T-helper 2 cell treated with Interferon-gamma antibody and Interleukin-4, amounts not matched to agents 5 μg/mL and 100 μg/mL, for 36 hours (primary cell): ENCODE data around the gene AOX1.
"Not testable (repeated sequence)": the region's sequence is repeated elsewhere in the genome, so short reads cannot be mapped to it uniquely, and the experiment has no call there.

Experiments
- DNase-seq: peaks from one replicate; pipeline ENCODE4 v3.0.0; 2021; ENCODE audit warnings: low spot score
- H3K27ac Mint-ChIP-seq: one replicate; pipeline ENCODE4 v1.8.0; 2021; ENCODE audit warnings: mild to moderate bottlenecking, mixed read lengths
- H3K27me3 Mint-ChIP-seq: one replicate; pipeline ENCODE4 v1.8.0; 2021; ENCODE audit warnings: low read depth, mixed read lengths
- H3K36me3 Mint-ChIP-seq: one replicate; pipeline ENCODE4 v1.8.0; 2021; ENCODE audit warnings: low read depth, mixed read lengths
- H3K4me1 Mint-ChIP-seq: one replicate; pipeline ENCODE4 v1.8.0; 2021; ENCODE audit warnings: low read depth, mixed read lengths
- H3K4me3 Mint-ChIP-seq: one replicate; pipeline ENCODE4 v1.8.0; 2022; ENCODE audit warnings: mild to moderate bottlenecking, moderate library complexity, mixed read lengths
- H3K9me3 Mint-ChIP-seq: one replicate; pipeline ENCODE4 v1.8.0; 2021; ENCODE audit warnings: mixed read lengths

The AOX1 gene

GRCh38 chr2:200625958-200626363 lies 40.1 kb downstream of the AOX1 start:
- Mint-ChIP-seq H3K4me3 (no peak overlapping the region), H3K9me3 (no peaks in the 10 kb centered on the region), H3K27ac (no peak overlapping the region), H3K36me3 (no peaks in the 10 kb centered on the region), H3K27me3 (peaks cover 12% of the 10 kb centered on the region), H3K4me1 (no peaks in the 10 kb centered on the region)
- no peak for DNase-seq

DNA sequence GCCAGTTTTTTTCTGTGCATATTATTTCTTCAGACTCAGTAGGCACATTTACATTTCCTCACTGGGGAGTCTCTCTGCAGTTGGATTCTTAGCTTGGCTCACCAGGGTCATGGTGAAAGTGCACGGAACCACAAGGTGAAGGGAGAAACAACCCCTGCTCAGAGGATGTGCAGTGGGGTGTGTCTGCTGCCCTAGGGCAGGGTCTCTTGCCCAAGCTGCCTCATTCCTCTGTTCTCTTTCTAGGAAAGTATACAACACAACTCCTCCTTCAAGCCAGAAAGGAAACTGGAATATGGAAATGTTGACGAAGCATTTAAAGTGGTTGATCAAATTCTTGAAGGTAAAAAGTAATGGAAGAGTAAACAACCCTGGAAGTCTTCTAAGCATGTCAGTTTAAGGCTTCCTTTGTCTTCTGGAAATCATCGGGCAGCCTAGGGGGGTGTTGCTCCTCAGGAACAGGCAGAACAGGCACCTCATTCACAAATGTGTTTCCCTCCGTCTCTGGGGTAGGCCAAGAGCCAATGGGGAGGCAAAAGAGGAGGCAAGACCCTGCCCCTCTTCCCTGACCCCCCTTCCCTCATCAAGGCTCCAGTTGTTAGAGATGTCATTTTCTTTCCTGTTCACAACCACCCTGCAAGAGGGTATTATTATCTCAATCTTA lies 41.4 kb downstream of the AOX1 start:
- Mint-ChIP-seq H3K4me1 (no peaks in the 10 kb centered on the region), H3K27ac (no peak overlapping the region), H3K9me3 (no peaks in the 10 kb centered on the region), H3K4me3 (no peak overlapping the region), H3K27me3 (peaks cover 16% of the 10 kb centered on the region), H3K36me3 (no peaks in the 10 kb centered on the region)
- no peak for DNase-seq

GRCh38 chr2:200628461-200628860 lies 42.6 kb downstream of the AOX1 start:
- peaks cover 22% of the 10 kb centered on the region for H3K27me3 Mint-ChIP-seq
- H3K4me3 Mint-ChIP-seq, H3K4me1 Mint-ChIP-seq, DNase-seq, H3K36me3 Mint-ChIP-seq, H3K9me3 Mint-ChIP-seq, H3K27ac Mint-ChIP-seq: not testable (repeated sequence)

DNA sequence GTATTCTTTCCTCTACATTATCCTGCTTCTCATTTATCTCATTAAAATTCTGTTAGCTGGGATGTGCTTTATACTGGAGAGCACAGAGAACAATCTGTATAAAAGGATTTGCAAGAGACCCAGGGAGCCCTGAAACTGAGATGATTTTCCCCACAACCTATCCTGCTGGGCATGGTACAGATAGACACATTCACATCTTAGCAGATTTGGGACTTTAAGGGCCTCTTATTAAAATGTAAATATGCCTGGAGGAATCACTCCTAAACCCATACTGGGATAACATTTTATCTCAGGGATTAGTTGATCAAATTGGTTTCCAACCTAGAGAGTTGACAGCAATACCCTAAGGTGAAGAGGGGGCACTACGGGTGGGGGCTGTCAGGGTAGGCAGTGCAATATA lies 45.5 kb downstream of the AOX1 start:
- H3K36me3 Mint-ChIP-seq, result no peaks in the 10 kb centered on the region
- H3K27ac Mint-ChIP-seq, result no peak overlapping the region
- H3K27me3 Mint-ChIP-seq, result peaks cover 36% of the 10 kb centered on the region
- no peak overlapping the region for H3K4me3 Mint-ChIP-seq
- no peak for DNase-seq
- no peaks in the 10 kb centered on the region for H3K9me3 Mint-ChIP-seq
- no peaks in the 10 kb centered on the region for H3K4me1 Mint-ChIP-seq

GRCh38 chr2:200634231-200634964 lies 48.6 kb downstream of the AOX1 start:
- H3K4me1 Mint-ChIP-seq, result no peaks in the 10 kb centered on the region
- no peak overlapping the region for H3K27ac Mint-ChIP-seq
- H3K9me3 Mint-ChIP-seq, result no peaks in the 10 kb centered on the region
- H3K4me3 Mint-ChIP-seq, result no peak overlapping the region
- no peaks in the 10 kb centered on the region for H3K36me3 Mint-ChIP-seq
- DNase-seq, result no peak
- peaks cover 31% of the 10 kb centered on the region for H3K27me3 Mint-ChIP-seq

GRCh38 chr2:200635251-200635650 lies 49.4 kb downstream of the AOX1 start:
- H3K36me3 Mint-ChIP-seq, result no peaks in the 10 kb centered on the region
- no peaks in the 10 kb centered on the region for H3K9me3 Mint-ChIP-seq
- H3K4me3 Mint-ChIP-seq, result no peak overlapping the region
- no peaks in the 10 kb centered on the region for H3K4me1 Mint-ChIP-seq
- peaks cover 29% of the 10 kb centered on the region for H3K27me3 Mint-ChIP-seq
- no peak for DNase-seq
- no peak overlapping the region for H3K27ac Mint-ChIP-seq

DNA sequence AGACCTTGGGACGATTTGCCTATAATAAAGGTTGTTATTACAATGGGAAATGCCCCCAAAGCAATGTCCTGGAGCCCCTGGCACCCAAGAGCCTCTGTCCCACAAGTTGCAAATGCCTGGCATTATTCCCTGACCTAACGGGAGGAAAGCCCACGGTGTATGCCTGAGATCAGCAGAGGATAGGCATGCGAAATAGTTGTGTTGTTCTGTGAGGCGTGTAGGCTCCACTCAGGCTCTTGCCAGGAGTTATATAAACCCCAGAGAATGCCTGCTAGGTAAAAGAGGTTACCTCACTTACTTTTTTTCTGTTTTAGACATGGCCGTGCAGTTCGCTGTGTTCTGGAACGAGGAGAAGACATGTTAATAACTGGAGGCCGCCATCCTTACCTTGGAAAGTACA lies 52.1 kb downstream of the AOX1 start:
- DNase-seq, result no peak
- Mint-ChIP-seq H3K27ac (no peak overlapping the region), H3K9me3 (no peaks in the 10 kb centered on the region), H3K4me1 (no peaks in the 10 kb centered on the region), H3K4me3 (no peak overlapping the region), H3K27me3 (peaks cover 21% of the 10 kb centered on the region), H3K36me3 (no peaks in the 10 kb centered on the region)

DNA sequence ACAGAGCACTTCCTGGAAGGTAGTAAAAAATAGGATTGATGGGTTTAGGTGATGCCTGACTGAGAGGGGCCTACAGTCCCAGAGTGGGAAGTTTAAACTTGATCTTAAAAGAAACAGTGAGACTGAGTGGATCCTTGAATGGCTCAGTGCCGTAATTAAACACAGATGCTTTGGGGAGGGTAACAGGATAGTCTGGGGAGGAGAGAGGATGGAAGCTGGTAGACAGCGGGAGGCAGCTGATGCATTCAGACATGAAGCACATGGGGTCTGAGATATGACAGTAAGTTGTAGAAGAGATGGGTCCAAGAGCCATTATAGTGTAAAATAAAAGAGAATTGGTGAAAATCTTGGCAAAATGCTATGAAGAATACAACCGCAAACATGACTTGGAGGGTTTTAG lies 54.4 kb downstream of the AOX1 start:
- H3K9me3 Mint-ChIP-seq, result no peaks in the 10 kb centered on the region
- no peak overlapping the region for H3K27ac Mint-ChIP-seq
- H3K4me3 Mint-ChIP-seq, result no peak overlapping the region
- DNase-seq, result no peak
- H3K36me3 Mint-ChIP-seq, result no peaks in the 10 kb centered on the region
- H3K27me3 Mint-ChIP-seq, result peaks cover 10% of the 10 kb centered on the region
- H3K4me1 Mint-ChIP-seq, result no peaks in the 10 kb centered on the region

GRCh38 chr2:200640901-200641300 lies 55.1 kb downstream of the AOX1 start:
- no peak for DNase-seq
- Mint-ChIP-seq H3K4me1 (no peaks in the 10 kb centered on the region), H3K27me3 (peaks cover 6% of the 10 kb centered on the region), H3K4me3 (no peak overlapping the region), H3K27ac (no peak overlapping the region), H3K9me3 (no peaks in the 10 kb centered on the region), H3K36me3 (no peaks in the 10 kb centered on the region)

- H3K9me3 Mint-ChIP-seq, H3K4me1 Mint-ChIP-seq, H3K4me3 Mint-ChIP-seq, DNase-seq, H3K36me3 Mint-ChIP-seq, H3K27ac Mint-ChIP-seq: not testable (repeated sequence)
- H3K27me3 Mint-ChIP-seq, result peaks cover 25% of the 10 kb centered on the region
Observed at GRCh38 chr2:200648518-200649281, 62.9 kb downstream of the AOX1 start.

- Mint-ChIP-seq H3K27ac (no peak overlapping the region), H3K27me3 (peaks cover 24% of the 10 kb centered on the region), H3K9me3 (no peaks in the 10 kb centered on the region), H3K4me1 (no peaks in the 10 kb centered on the region), H3K4me3 (no peak overlapping the region), H3K36me3 (no peaks in the 10 kb centered on the region)
- no peak for DNase-seq
Observed at GRCh38 chr2:200649724-200650123, 63.9 kb downstream of the AOX1 start.

GRCh38 chr2:200650195-200650594 lies 64.4 kb downstream of the AOX1 start:
- H3K9me3 Mint-ChIP-seq, result no peaks in the 10 kb centered on the region
- no peaks in the 10 kb centered on the region for H3K4me1 Mint-ChIP-seq
- peaks cover 22% of the 10 kb centered on the region for H3K27me3 Mint-ChIP-seq
- H3K4me3 Mint-ChIP-seq, result no peak overlapping the region
- no peak for DNase-seq
- no peaks in the 10 kb centered on the region for H3K36me3 Mint-ChIP-seq
- no peak overlapping the region for H3K27ac Mint-ChIP-seq

- DNase-seq, result no peak
- Mint-ChIP-seq H3K27me3 (peaks cover 19% of the 10 kb centered on the region), H3K9me3 (no peaks in the 10 kb centered on the region), H3K36me3 (no peaks in the 10 kb centered on the region), H3K4me3 (no peak overlapping the region), H3K4me1 (no peaks in the 10 kb centered on the region), H3K27ac (no peak overlapping the region)
Observed at GRCh38 chr2:200652158-200652557, 66.3 kb downstream of the AOX1 start.

DNA sequence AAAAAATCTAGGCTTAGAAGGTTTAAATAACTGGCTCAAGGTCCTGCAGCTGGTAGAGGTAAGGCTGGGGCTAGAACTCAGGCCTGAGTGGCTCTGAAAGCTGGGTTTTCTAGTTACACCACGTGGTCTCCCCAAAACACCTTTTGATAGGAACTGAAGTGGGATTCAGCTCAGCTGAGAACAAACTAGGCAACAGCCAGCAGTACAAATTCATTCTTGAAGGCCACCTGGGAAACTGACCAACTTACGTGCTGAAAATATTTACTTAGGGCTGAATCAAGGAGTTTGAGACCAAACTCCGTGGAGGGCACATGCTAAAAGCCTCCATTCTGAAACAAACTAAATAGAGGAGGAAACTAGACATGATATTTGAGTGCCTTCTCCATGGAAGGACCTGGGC lies 67.2 kb downstream of the AOX1 start:
- no peaks in the 10 kb centered on the region for H3K4me1 Mint-ChIP-seq

More for the DNA sequence above, 67.2 kb downstream of the AOX1 start:
- Mint-ChIP-seq H3K27ac (no peak overlapping the region), H3K4me3 (no peak overlapping the region), H3K36me3 (no peaks in the 10 kb centered on the region), H3K9me3 (no peaks in the 10 kb centered on the region), H3K27me3 (peaks cover 12% of the 10 kb centered on the region)
- no peak for DNase-seq
